K562 (cell line): ENCODE measurements around the gene PRPF8. TPM values are rescaled to one million over a fixed set of nuclear protein-coding genes. Genes with fewer than 3 reads are reported as not detected.

ENCODE experiments used
- ATAC-seq: fragments of 200-7000 bp; cut with Tn5 transposase; 3 replicates; pipeline ENCODE4 v1.9.1; 2020; ENCODE audit warnings: moderate library complexity
- BruUV-seq: library from RNA; stranded (reverse); fragments of 400-500 nt; replicated peaks from 2 replicates; lab custom pipeline; 2021; lab: Mats Ljungman, UMichigan
- CTCF ChIA-PET: fragments of 300-600 bp; formaldehyde crosslinking; extraction: SDS; loops from one replicate; lab custom pipeline; 2021; ENCODE audit warnings: low intra/inter-chr PET ratio; lab: Yijun Ruan, JAX
- POLR2A ChIA-PET: fragments of 300-600, 350-650 bp; sonication (Branson Sonifier 250); formaldehyde crosslinking; extraction: SDS; loops from one replicate; lab custom pipeline; 2021; ENCODE audit warnings: antibody characterized with exemption, inconsistent platforms; lab: Yijun Ruan, JAX
- DNase-seq, 4 experiments: peaks; one replicate each; pipeline versions ENCODE4 v3.0.0 to v3.0.0-alpha.2; 2011 to 2018; ENCODE audit warnings: low spot score in 3 of 4, mixed read lengths in 3 of 4; ENCODE audit errors: extremely low read depth in 1 of 4
- FAIRE-seq: peaks from 2 replicates; lab custom pipeline; 2011; peaks lifted over from hg19 to GRCh38; lab: Jason Lieb, UNC
- H2AFZ ChIP-seq: 2 replicates; pipeline ENCODE4 v1.6.0; 2011; ENCODE audit warnings: low read depth, low read length, control low read depth, inconsistent platforms
- H3K27ac ChIP-seq: fragments of 200-600 bp; 3 replicates; pipeline ENCODE4 v1.8.0; 2011; ENCODE audit warnings: low read depth, mild to moderate bottlenecking, control low read depth, inconsistent platforms, low read length, moderate library complexity, mixed read lengths; ENCODE audit errors: extremely low read depth
- H3K27me3 ChIP-seq, 2 experiments: fragments of 300-600 bp in 1 of 2; 2 replicates in 1 of 2; 3 replicates in 1 of 2; pipeline versions ENCODE4 v1.6.0 to v1.8.0; 2011; ENCODE audit warnings: inconsistent platforms in 2 of 2, low read length in 2 of 2, mild to moderate bottlenecking in 1 of 2, mixed read lengths in 1 of 2, moderate library complexity in 1 of 2; ENCODE audit not compliant: control insufficient read depth in 2 of 2, insufficient read depth in 2 of 2
- H3K36me3 ChIP-seq: fragments of 300-600 bp; 3 replicates; pipeline ENCODE4 v1.8.0; 2011; ENCODE audit warnings: mild to moderate bottlenecking, low read length, inconsistent platforms; ENCODE audit not compliant: control insufficient read depth, insufficient read depth
- H3K4me1 ChIP-seq, 2 experiments: fragments of 200-600 bp in 1 of 2; replicated peaks in 1 of 2; 2 replicates in 1 of 2; 3 replicates in 1 of 2; pipeline versions ENCODE4 v1.5.1 to v1.8.0; 2011; ENCODE audit warnings: inconsistent platforms in 2 of 2, low read length in 2 of 2, mild to moderate bottlenecking in 1 of 2, mixed read lengths in 1 of 2, moderate library complexity in 1 of 2; ENCODE audit not compliant: control insufficient read depth in 2 of 2, insufficient read depth in 2 of 2
- H3K4me2 ChIP-seq: 2 replicates; pipeline ENCODE4 v1.6.1; 2011; ENCODE audit warnings: low read length, control low read depth, inconsistent platforms, mixed read lengths; ENCODE audit not compliant: insufficient read depth
- H3K4me3 ChIP-seq: fragments of 200-600 bp; sonication (generic), shearing (Covaris generic); 2 replicates; pipeline ENCODE4 v1.5.1; 2016; ENCODE audit warnings: control low read depth, inconsistent platforms
- H3K79me2 ChIP-seq: fragments of 200-600 bp; 3 replicates; pipeline ENCODE4 v1.8.0; 2011; ENCODE audit warnings: low read length, inconsistent platforms; ENCODE audit not compliant: control insufficient read depth, insufficient read depth
- H3K9ac ChIP-seq, 2 experiments: 2 replicates each; pipeline versions ENCODE4 v1.6.0 to v1.6.1; 2011; ENCODE audit warnings: low read depth in 2 of 2, low read length in 2 of 2, control low read depth in 1 of 2, inconsistent platforms in 1 of 2, mild to moderate bottlenecking in 1 of 2, mixed read lengths in 1 of 2; ENCODE audit not compliant: insufficient read depth in 1 of 2
- H3K9me1 ChIP-seq: one replicate; pipeline ENCODE4 v1.6.0; 2011; ENCODE audit warnings: inconsistent platforms, mild to moderate bottlenecking, low read length, moderate library complexity; ENCODE audit not compliant: control insufficient read depth, insufficient read depth
- H3K9me3 ChIP-seq: replicated peaks from 2 replicates; pipeline ENCODE4 v1.5.1; 2011; ENCODE audit warnings: low read depth, low read length, inconsistent platforms; ENCODE audit not compliant: control insufficient read depth, insufficient read depth
- H4K20me1 ChIP-seq: replicated peaks from 2 replicates; pipeline ENCODE4 v1.6.1; 2011; ENCODE audit warnings: low read length, inconsistent platforms, mixed read lengths; ENCODE audit not compliant: control insufficient read depth, insufficient read depth
- ASH1L ChIP-seq: fragments of 450-650 bp; IDR thresholded peaks from 2 replicates; pipeline ENCODE4 v1.6.1; 2018; ENCODE audit warnings: borderline replicate concordance, mild to moderate bottlenecking, low read depth; ENCODE audit not compliant: partially characterized antibody
- DIDO1 ChIP-seq: fragments of 450-650 bp; IDR thresholded peaks from 2 replicates; pipeline ENCODE4 v1.6.1; 2016; ENCODE audit warnings: low read depth, missing biosample characterization, missing genetic modification characterization
- EGR1 ChIP-seq: fragments of 450-650 bp; conservative IDR thresholded peaks from 2 replicates; pipeline ENCODE4 v1.6.1; 2017; ENCODE audit warnings: mild to moderate bottlenecking
- MEIS2 ChIP-seq: fragments of 450-650 bp; IDR thresholded peaks from 2 replicates; pipeline ENCODE4 v1.6.1; 2014; ENCODE audit warnings: mild to moderate bottlenecking; ENCODE audit not compliant: partially characterized antibody
- PCBP1 ChIP-seq: fragments of 200-400 bp; formaldehyde crosslinking; IDR thresholded peaks from 2 replicates; pipeline ENCODE4 v1.6.1; 2018; ENCODE audit warnings: mild to moderate bottlenecking, low read depth, low read length; ENCODE audit not compliant: poor library complexity, severe bottlenecking
- PHF21A ChIP-seq: fragments of 450-650 bp; IDR thresholded peaks from 2 replicates; pipeline ENCODE4 v1.6.1; 2017; ENCODE audit warnings: low read depth, borderline replicate concordance
- SREBF2 ChIP-seq: sonication (generic); formaldehyde crosslinking; IDR thresholded peaks from 2 replicates; pipeline ENCODE4 v1.4.0; 2020; ENCODE audit warnings: mild to moderate bottlenecking, missing genetic modification reagents
- TAF15 ChIP-seq: fragments of 200-400 bp; formaldehyde crosslinking; IDR thresholded peaks from 2 replicates; pipeline ENCODE4 v1.6.1; 2017; ENCODE audit warnings: mild to moderate bottlenecking, low read depth, low read length, moderate library complexity
- TARDBP ChIP-seq: fragments of 450-650 bp; IDR thresholded peaks from 2 replicates; pipeline ENCODE4 v1.6.1; 2016
- ZNF140 ChIP-seq: fragments of 250-450 bp; sonication (Bioruptor Pico); IDR thresholded peaks from 2 replicates; pipeline ENCODE4 v1.8.0; 2021; ENCODE audit warnings: moderate library complexity, mild to moderate bottlenecking, inconsistent platforms
- ZNF347 ChIP-seq: fragments of 450-650 bp; formaldehyde crosslinking; IDR thresholded peaks from 2 replicates; pipeline ENCODE4 v1.4.0; 2020; ENCODE audit warnings: low read depth, mild to moderate bottlenecking, moderate library complexity
- ZNF41 ChIP-seq: fragments of 250-450 bp; sonication (Bioruptor Pico); conservative IDR thresholded peaks from 2 replicates; pipeline ENCODE4 v1.4.0; 2020; ENCODE audit warnings: mild to moderate bottlenecking
- WGBS: fragments of 100-300 bp; shearing (Covaris generic); methylation state at CpG from one replicate; pipeline ENCODE4 v1.1.6; 2016; ENCODE audit warnings: low coverage, mixed read lengths; ENCODE audit not compliant: insufficient coverage; ENCODE audit errors: missing lambda C conversion rate; 5-methylcytosine and 5-hydroxymethylcytosine counted together
- in situ Hi-C: fragments of 300-500 bp; cut with MboI; formaldehyde crosslinking; loops from 4 replicates; pipeline ENCODE4 v1.15.0; 2018; ENCODE audit warnings: inconsistent platforms, mixed read lengths
- intact Hi-C: fragments of 100-400 bp; cut with micrococcal nuclease; formaldehyde crosslinking; loops from 2 replicates; pipeline ENCODE4 v1.14.2; 2022
- polyA plus RNA-seq, 8 experiments: library from polyadenylated mRNA; depleted of rRNA in 4 of 8; stranded (reverse) in 5 of 8; unstranded in 3 of 8; fragments of >200 nt; fragmentation: Nextera tagmentation in 2 of 8; fragmentation: Illumina TruSeq in 1 of 8; extraction: Ambion mirVana in 2 of 8; extraction: Trizol in 1 of 8; gene quantifications; 2 replicates each; pipeline versions ENCODE4 v1.2.1 to v1.2.3, GENCODE V29; 2011 to 2014; ENCODE audit warnings: inconsistent platforms in 1 of 8, missing spikeins in 1 of 8
- total RNA-seq, 7 experiments: library from RNA; depleted of rRNA in 6 of 7; stranded (reverse); fragments of >200 nt in 6 of 7; fragmentation: Illumina TruSeq in 2 of 7; extraction: Trizol in 2 of 7; gene quantifications; 2 replicates each; pipeline versions ENCODE4 v1.2.1 to v1.2.3, GENCODE V29; 2011 to 2021; ENCODE audit warnings: low replicate concordance in 1 of 7

Gene PRPF8
- total and polyA plus RNA-seq, 9 of the 15 experiments (the other 6 are each of a cell fraction or from before 2014, with no cell fraction given), result 64.3 to 294 (median 85.9) TPM

DNA sequence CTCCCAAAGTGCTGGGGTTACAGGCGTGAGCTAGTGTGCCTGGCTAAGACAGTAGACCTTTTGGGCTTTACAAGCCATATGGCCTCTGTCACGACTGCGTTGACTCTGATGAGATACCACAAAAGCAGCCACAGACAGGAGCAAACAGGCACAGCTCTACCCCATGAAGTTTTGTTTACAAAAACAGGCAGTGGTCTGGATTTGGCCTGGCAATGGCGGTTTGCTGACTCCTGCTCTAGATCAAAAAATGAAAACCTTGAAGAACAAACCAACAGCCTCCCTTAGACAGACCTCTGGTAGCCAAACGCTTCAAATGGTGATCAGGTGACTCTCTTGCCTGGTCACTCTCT is 76.7 kb downstream of the PRPF8 start:
- intact Hi-C loops, result no loop called here
- POLR2A ChIA-PET, result interaction anchor here (1.0 to 1.6 kb wide), 2 partner anchors 10 to 20 kb away, joined by 3 read pairs; no protein-coding TSS in a partner anchor
- no TSS peak for BruUV-seq

GRCh38 chr17:1606352-1606985 is 78.2 kb downstream of the PRPF8 start:
- CTCF ChIA-PET, result no interaction called here
- no peaks in the 10 kb centered on the region for H3K9me1 ChIP-seq
- no peaks in the 10 kb centered on the region for H3K36me3 ChIP-seq
- no peaks in the 10 kb centered on the region for H3K27me3 ChIP-seq
- no peak overlapping the region for H3K4me3 ChIP-seq
- H3K9ac ChIP-seq, result peak overlapping the region in 1 of 2 experiments; percentile 58; a peak in 1 of 4 replicates
- BruUV-seq, result no TSS peak
- H2AFZ ChIP-seq, result no peak overlapping the region
- intact Hi-C loops (no loop called here), in situ Hi-C loops (no loop called here)
- H3K4me1 ChIP-seq, result peaks cover 0 to 12% of the 10 kb centered on the region in 2 experiments; a peak in 2 of 5 replicates
- H3K4me2 ChIP-seq, result no peak overlapping the region
- no peak for TF ChIP-seq TAF15
- TF ChIP-seq MEIS2, result no peak
- no peak for TF ChIP-seq PCBP1
- no peak for TF ChIP-seq ZNF347 (CRISPR knock-in tag)
- TF ChIP-seq ZNF41 (CRISPR knock-in tag), result no peak
- no peak for TF ChIP-seq DIDO1 (tag)
- no peak for TF ChIP-seq EGR1
- POLR2A ChIA-PET, result interaction anchor here (0.6 to 1.6 kb wide), 3 partner anchors 8 to 12 kb away, joined by 3 read pairs; no protein-coding TSS in a partner anchor
- H3K27ac ChIP-seq, result no peak overlapping the region
- DNase-seq (no peak), ATAC-seq (no peak), FAIRE-seq (no peak)
- H3K79me2 ChIP-seq, result no peaks in the 10 kb centered on the region
- H4K20me1 ChIP-seq, result no peaks in the 10 kb centered on the region
- 0 out of 2 replicates have a peak, but pooled peaks cover 3% of the 10 kb centered on the region for H3K9me3 ChIP-seq
- WGBS, result 68% methylated on average over 7 of the region's 26 CpGs

More for the DNA sequence above, 76.7 kb downstream of the PRPF8 start:
- WGBS, result 55% methylated on average over 3 of the region's 5 CpGs
- H3K9me1 ChIP-seq, result no peaks in the 10 kb centered on the region
- TF ChIP-seq ZNF140 (CRISPR knock-in tag) (no peak), TARDBP (no peak), SREBF2 (CRISPR knock-in tag) (no peak), PHF21A (no peak), ASH1L (no peak)
- no peaks in the 10 kb centered on the region for H3K79me2 ChIP-seq
- CTCF ChIA-PET, result no interaction called here
- H3K27me3 ChIP-seq, result no peaks in the 10 kb centered on the region
- H2AFZ ChIP-seq, result no peak overlapping the region
- FAIRE-seq (no peak), DNase-seq (no peak), ATAC-seq (no peak)
- no peak overlapping the region for H3K4me3 ChIP-seq
- H3K4me2 ChIP-seq, result no peak overlapping the region
- H3K9me3 ChIP-seq, result no peaks in the 10 kb centered on the region
- no peaks in the 10 kb centered on the region for H4K20me1 ChIP-seq
- in situ Hi-C loops, result no loop called here
- no peaks in the 10 kb centered on the region for H3K36me3 ChIP-seq
- no peak overlapping the region for H3K9ac ChIP-seq
- H3K27ac ChIP-seq, result no peak overlapping the region
- peaks cover 0 to 12% of the 10 kb centered on the region in 2 experiments; a peak in 2 of 5 replicates for H3K4me1 ChIP-seq
